Activated B cell treated with CpG ODN at 0.5 μM for 24 hours (primary cell): ENCODE results near the gene CDH15. TPM values are rescaled to one million over a fixed set of nuclear protein-coding genes. Genes with fewer than 3 reads are reported as not detected.

ENCODE experiments used
- ATAC-seq: fragments of 200-7000 bp; cut with Tn5 transposase; one replicate; pipeline ENCODE4 v1.10.0; 2021; ENCODE audit warnings: low read depth, mild to moderate bottlenecking, moderate library complexity
- CTCF ChIA-PET: fragments of 350-600 bp; sonication (Branson Sonifier 250); formaldehyde crosslinking; loops from one replicate; lab custom pipeline; 2021; ENCODE audit warnings: antibody characterized with exemption; lab: Charles Lee
- POLR2A ChIA-PET: fragments of 350-600 bp; sonication (Branson Sonifier 250); formaldehyde crosslinking; loops from one replicate; lab custom pipeline; 2021; ENCODE audit warnings: antibody characterized with exemption; lab: Charles Lee
- DNase-seq: peaks from one replicate; pipeline ENCODE4 v3.0.0; 2022
- H3K27ac Mint-ChIP-seq: one replicate; pipeline ENCODE4 v1.8.0; 2020; ENCODE audit warnings: mixed read lengths
- H3K27me3 Mint-ChIP-seq: one replicate; pipeline ENCODE4 v1.8.0; 2021; ENCODE audit warnings: mixed read lengths
- H3K36me3 Mint-ChIP-seq: one replicate; pipeline ENCODE4 v1.8.0; 2021; ENCODE audit warnings: low read depth, mixed read lengths
- H3K4me1 Mint-ChIP-seq: one replicate; pipeline ENCODE4 v1.8.0; 2021; ENCODE audit warnings: mixed read lengths
- H3K4me3 Mint-ChIP-seq: one replicate; pipeline ENCODE4 v1.8.0; 2020; ENCODE audit warnings: mild to moderate bottlenecking, mixed read lengths
- H3K9me3 Mint-ChIP-seq: one replicate; pipeline ENCODE4 v1.8.0; 2020; ENCODE audit warnings: mixed read lengths
- intact Hi-C: fragments of 100-400 bp; cut with micrococcal nuclease; formaldehyde crosslinking; loops from one replicate; pipeline ENCODE4 v1.15.1; 2024
- total RNA-seq: library from RNA; stranded (reverse); gene quantifications from 2 replicates; pipeline ENCODE4 v1.2.3, GENCODE V29; 2022
- TF ChIP-seq, protein P1 (sequence below): fragments of 200-600 bp; IDR thresholded peaks from one replicate; pipeline ENCODE4 v1.8.0; 2022; ENCODE audit warnings: antibody characterized with exemption, mild to moderate bottlenecking

CDH15 gene
- total RNA-seq, 1 donor from 2014 or later, result not detected

DNA sequence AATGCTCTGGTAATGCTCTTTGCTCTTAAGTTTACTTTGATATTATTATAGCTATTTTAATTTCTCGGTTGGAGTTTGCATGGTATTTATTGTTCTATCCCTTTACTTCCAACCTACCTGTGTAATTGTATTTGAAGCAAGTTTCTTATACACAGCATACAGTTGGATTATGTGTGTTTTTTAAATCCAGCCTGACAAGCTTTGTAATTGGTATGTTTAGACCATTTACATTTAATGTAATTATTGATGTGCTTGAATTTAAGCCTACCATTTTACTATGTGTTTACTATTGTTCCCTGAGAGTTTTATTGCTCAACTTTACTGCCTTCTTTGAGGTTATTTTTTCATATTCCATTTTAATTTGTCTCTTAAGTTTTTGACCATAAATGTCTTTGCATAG lies 42.2 kb upstream of the CDH15 start:
- Mint-ChIP-seq H3K27me3 (no peaks in the 10 kb centered on the region), H3K9me3 (no peaks in the 10 kb centered on the region), H3K36me3 (peaks cover 49% of the 10 kb centered on the region), H3K4me1 (peaks cover 1% of the 10 kb centered on the region), H3K4me3 (no peak overlapping the region), H3K27ac (no peak overlapping the region)
- TF ChIP-seq, protein P1, sequence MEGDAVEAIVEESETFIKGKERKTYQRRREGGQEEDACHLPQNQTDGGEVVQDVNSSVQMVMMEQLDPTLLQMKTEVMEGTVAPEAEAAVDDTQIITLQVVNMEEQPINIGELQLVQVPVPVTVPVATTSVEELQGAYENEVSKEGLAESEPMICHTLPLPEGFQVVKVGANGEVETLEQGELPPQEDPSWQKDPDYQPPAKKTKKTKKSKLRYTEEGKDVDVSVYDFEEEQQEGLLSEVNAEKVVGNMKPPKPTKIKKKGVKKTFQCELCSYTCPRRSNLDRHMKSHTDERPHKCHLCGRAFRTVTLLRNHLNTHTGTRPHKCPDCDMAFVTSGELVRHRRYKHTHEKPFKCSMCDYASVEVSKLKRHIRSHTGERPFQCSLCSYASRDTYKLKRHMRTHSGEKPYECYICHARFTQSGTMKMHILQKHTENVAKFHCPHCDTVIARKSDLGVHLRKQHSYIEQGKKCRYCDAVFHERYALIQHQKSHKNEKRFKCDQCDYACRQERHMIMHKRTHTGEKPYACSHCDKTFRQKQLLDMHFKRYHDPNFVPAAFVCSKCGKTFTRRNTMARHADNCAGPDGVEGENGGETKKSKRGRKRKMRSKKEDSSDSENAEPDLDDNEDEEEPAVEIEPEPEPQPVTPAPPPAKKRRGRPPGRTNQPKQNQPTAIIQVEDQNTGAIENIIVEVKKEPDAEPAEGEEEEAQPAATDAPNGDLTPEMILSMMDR, result no peak
- ChIA-PET CTCF (no interaction called here), POLR2A (no interaction called here)
- intact Hi-C loops, result no loop called here
- DNase-seq (no peak), ATAC-seq (no peak)

DNA sequence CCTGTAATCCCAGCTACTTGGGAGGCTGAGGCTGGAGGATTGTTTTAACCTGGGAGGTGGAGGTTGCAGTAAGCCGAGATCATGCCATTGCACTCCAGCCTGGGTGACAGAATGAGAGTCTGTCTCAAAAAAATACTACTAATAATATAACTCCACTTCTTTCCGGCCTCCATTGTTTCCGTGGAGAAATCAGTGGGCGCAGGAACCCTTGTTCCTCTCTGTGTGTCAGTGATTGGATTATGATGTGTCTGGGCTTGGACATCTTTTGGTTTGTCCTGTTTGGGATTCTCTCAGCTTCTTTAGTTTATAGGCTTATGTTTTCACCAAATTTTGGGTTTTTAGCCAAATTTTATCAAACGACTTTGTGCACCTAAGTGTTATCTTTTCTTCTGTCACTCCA lies 41.1 kb upstream of the CDH15 start:
- POLR2A ChIA-PET, result no interaction called here
- intact Hi-C loops, result no loop called here
- Mint-ChIP-seq H3K4me1 (peaks cover 1% of the 10 kb centered on the region), H3K36me3 (peaks cover 51% of the 10 kb centered on the region), H3K27me3 (no peaks in the 10 kb centered on the region), H3K9me3 (no peaks in the 10 kb centered on the region), H3K4me3 (no peak overlapping the region), H3K27ac (no peak overlapping the region)
- ATAC-seq (no peak), DNase-seq (no peak)
- TF ChIP-seq, protein P1, result no peak
- CTCF ChIA-PET, result no interaction called here

DNA sequence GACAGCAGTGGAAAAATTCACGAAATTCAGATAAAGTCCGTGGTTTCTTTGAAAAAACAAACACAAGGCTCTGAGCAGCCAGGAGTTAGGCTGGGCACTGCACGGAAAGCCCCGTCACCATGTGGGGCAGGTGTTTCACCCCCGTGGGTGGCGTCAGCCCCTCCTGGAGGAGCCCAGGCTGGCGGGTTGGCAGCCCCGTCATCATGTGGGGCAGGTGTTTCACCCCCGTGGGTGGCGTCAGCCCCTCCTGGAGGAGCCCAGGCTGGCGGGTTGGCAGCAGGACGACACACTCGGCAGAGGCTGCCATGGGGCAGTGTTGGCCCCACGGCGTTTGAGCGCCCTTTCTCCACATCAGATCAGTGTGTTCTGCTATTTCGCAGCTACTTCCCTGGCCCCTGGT lies 39.8 kb upstream of the CDH15 start:
- DNase-seq, result no peak
- ChIA-PET CTCF (no interaction called here), POLR2A (no interaction called here)
- no peak overlapping the region for H3K27ac Mint-ChIP-seq
- no peaks in the 10 kb centered on the region for H3K9me3 Mint-ChIP-seq
- peaks cover 1% of the 10 kb centered on the region for H3K4me1 Mint-ChIP-seq
- ATAC-seq, result no peak
- H3K36me3 Mint-ChIP-seq, result peaks cover 52% of the 10 kb centered on the region
- no peak overlapping the region for H3K4me3 Mint-ChIP-seq
- H3K27me3 Mint-ChIP-seq, result no peaks in the 10 kb centered on the region
- TF ChIP-seq, protein P1, result no peak
- intact Hi-C loops, result no loop called here

DNA sequence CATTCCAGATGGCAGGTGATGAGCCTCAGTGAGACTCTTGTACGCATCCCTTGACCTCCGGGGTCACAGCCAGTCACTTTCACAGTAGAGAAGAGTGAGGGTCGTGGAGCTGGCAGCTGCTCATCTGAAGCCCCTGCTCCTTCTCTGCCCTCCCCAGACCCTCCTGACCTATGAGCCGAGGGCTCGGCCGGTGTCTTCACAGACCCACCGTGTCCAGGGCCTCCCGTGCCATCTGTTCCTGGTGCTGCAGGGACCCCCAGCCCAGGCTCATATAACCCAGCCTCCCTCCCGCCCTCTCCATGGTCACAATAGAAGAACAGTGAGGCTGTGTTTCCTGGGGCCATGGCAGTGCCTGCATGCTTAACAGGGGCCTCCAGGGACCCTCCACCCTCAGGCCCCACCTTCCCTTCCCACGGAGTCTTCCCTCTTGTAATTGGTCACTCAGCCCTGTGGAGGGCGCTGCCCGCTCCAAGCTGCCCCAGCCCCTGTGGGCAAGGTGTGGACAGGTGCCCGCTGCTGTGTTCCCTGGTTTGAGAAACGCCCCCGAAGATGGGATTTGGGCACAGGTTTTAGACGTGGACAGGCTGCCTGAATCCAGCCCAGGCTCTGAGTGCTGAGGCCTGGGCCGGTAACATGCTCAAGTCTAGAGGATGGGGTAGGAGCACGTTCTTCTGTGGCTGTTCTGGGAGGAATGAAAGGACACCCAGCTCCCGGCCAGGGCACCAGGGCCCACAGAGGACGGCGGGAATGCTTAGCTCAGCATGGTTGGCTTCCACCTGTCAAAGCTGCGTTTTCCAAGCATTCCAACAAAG lies 39.1 kb upstream of the CDH15 start:
- intact Hi-C loops, result no loop called here
- TF ChIP-seq, protein P1, result no peak
- Mint-ChIP-seq H3K27me3 (no peaks in the 10 kb centered on the region), H3K36me3 (peaks cover 55% of the 10 kb centered on the region), H3K4me1 (no peaks in the 10 kb centered on the region), H3K27ac (no peak overlapping the region), H3K9me3 (no peaks in the 10 kb centered on the region), H3K4me3 (no peak overlapping the region)
- POLR2A ChIA-PET, result no interaction called here
- CTCF ChIA-PET, result no interaction called here
- DNase-seq, result no peak
- no peak for ATAC-seq

DNA sequence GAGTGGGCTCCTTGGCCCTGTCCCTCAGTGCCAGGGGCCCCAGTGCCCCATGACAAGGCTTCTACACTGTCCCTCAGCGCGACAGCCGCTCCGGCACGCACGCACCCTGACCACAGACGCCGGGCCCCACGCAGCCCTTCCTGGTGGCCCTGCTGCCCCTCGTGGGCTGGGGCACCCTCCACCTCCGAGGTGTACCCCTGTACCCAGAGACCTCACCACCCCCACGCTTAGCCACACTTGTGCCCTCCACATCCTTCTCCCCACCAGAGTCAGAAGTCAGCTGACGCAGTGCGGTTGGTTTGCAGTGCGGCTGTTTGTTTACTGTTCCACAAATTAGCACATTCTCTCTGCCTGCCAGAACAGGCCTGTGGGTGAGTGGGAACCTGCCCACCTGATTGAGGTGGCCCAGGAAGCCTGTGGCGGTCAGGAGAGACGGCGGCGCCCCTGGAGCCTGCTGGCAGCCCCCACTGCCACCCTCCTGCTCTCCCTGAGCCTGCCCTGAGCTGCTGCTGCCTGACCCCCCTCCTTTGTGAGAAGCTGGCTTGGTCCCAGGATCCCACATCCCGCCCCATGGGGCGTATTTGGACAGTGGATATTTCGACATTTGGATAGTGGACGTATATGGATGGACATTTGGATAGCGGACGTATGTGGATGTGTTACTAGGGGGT lies 38.0 kb upstream of the CDH15 start:
- ATAC-seq, result no peak
- CTCF ChIA-PET, result no interaction called here

More for the DNA sequence above, 38.0 kb upstream of the CDH15 start:
- Mint-ChIP-seq H3K36me3 (peaks cover 54% of the 10 kb centered on the region), H3K9me3 (no peaks in the 10 kb centered on the region), H3K4me1 (no peaks in the 10 kb centered on the region), H3K4me3 (no peak overlapping the region), H3K27ac (no peak overlapping the region), H3K27me3 (no peaks in the 10 kb centered on the region)
- POLR2A ChIA-PET, result no interaction called here
- TF ChIP-seq, protein P1, result no peak
- peak; percentile 2 for DNase-seq
- intact Hi-C loops, result no loop called here
